NCI-H82 treated with DMSO at 0.1 percent for 48 hours (cell line): Measurements from ENCODE around the gene MORN1.

Experiments used
- DNase-seq: peaks from one replicate; lab custom pipeline; 2025; ENCODE audit not compliant: unreplicated experiment; lab: John Stamatoyannopoulos, UW

MORN1 gene

DNA sequence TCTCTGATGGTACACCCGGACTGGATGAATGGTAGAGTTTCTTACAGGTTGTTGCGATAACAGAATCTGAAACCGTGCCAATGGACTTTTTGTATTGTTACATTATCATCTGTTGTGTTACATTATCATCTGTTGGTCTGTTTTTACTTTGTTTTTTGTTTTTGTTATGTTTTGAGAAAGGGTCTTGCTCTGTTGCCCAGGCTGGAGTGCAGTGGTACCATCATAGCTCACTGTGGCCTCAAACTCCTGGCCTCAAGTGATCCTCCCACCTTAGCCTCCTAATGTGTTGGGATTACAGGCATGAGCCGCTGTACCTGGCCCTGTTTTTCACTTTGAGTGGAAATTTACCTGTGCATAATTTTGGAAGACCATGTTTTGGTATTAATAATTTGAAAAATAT, 31.2 kb upstream of the MORN1 start:
- no peak for DNase-seq

DNA sequence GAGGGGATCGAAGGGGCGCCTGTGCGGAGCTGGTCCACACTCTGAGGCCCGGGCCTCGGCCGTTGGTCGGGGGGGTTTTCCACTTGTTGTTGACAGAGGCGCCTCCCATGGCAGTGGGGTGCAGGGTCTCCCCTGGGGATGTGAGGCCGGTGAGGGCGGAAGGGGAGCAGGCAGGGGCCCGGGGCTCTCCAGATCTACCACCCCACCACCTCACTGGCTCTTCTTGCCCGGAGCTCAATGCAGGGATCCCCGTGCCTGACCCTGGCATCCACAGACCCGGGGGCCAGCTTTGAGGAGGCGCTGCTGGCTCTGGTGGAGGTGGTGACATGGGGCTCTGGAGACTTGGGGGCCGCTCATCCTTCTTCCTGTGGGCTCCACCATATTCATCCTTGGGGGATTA, 28.1 kb upstream of the MORN1 start:
- DNase-seq: no peak

GRCh38 chr1:2418791-2419320, 27.5 kb upstream of the MORN1 start:
- DNase-seq: no peak

DNA sequence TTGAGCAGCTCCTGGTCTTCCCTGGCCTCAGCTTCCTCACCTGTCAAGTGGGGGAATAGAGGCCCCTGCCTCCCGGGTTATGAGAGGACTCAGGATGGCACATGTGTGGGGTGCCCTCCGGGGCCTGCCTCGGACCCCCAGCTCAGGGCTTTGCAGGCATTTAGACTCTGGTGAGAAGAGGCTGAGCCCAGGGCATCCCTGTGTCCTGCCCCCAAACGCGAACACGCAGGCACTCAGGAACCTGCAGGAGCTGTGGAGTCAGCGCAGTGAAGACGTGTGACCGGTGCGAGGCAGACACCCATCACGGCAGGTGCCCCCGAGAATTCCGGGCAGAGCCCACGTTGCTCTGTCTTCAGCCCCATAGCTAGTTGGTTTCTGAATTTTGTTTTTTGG, 26.5 kb upstream of the MORN1 start:
- DNase-seq: no peak

- no peak for DNase-seq
These were observed 25.9 kb upstream of the MORN1 start for GRCh38 chr1:2417083-2417832.

GRCh38 chr1:2416403-2416802, 25.0 kb upstream of the MORN1 start:
- DNase-seq: no peak

DNA sequence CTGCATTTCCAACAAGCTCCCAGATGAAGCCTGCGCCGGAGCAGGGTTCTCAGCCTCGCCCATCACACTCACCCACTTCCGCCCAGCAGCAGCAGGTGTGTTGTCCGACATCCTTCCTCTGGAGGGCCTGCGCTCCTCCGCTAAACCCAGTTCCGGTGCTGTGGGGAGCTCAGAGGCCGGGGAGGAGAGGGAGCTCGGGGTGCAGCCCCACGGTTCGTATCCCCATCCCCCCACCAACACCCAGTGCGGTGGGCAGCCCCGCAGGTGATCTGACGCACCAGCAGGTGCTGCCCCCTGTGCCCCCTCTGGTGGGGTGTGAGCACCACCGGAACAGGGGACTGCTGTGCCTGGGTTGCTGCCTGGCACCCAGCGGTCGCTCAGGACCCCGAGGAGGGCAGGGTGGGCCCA, 24.5 kb upstream of the MORN1 start:
- DNase-seq: no peak

DNA sequence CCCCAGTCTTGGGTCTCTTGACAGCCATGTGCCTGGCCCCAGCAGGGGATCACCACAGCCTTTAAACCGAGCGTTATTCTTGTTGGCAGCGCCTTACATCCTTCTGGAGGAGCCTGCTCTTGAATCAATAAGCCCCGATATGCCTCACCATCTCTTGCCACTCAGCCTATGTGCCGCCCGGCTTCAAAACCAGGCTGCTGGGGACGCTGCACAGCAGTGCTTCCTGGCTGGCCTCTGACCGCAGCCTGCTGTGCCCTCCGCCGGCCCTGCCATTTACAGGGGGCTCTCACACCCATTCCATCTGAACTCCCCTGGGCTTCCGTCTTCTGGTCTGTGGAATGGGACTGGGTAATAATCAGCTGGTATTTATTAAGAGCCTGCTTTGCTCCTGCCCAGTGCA, 24.0 kb upstream of the MORN1 start:
- DNase-seq: no peak

- peak; percentile 54 for DNase-seq
These were observed 23.1 kb upstream of the MORN1 start for GRCh38 chr1:2414297-2414958.

GRCh38 chr1:2413495-2414296, 22.3 kb upstream of the MORN1 start:
- peak; percentile 28 for DNase-seq

- DNase-seq: no peak
These were observed 21.6 kb upstream of the MORN1 start for GRCh38 chr1:2412773-2413494.

DNA sequence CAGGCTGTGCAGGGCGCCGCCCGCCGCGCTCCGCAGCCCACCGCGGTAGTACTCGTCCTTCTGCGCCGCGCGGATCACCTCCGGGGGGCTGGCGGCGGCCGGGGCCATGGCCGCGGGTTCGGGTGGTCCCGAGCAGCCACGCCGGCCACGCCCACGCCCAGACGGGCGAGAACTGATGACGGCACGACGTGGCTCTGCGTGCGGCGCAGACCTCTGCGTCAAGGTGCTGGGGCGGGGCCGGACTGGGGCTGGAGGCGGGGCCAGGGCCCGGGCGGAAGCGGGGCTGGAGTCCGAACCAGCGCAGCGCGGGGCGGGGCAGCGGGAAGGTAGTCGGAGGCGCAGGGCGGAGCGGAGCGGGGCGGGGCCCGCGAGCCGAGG, 21.0 kb upstream of the MORN1 start, which contains the start of gene PEX10:
Gene PEX10, minus strand, starts transcription at position 170 of the 378 bp plus-strand sequence. Its CDS starts 62 bp downstream, at position 108.
- DNase-seq: peak; percentile 94

GRCh38 chr1:2411801-2412394, 20.5 kb upstream of the MORN1 start:
- DNase-seq: no peak

DNA sequence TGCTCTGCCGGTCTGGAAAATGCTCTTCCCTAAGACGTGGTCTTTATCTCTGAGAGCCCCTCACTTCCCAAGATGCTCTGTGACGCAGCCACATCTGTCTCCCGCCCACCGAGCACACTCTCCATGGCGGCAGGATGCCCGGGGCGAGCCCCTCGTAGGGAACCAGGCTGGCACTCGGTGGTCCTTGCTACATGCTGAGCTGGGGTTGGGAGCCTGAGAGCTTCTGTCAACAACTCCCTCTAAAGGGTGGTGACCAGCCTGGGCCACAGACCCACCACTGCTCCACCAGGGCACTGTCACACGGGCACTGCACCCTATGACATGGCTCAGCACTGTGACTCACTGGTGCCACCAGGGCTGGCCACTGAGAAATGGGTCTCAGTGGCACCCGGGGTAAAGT, 18.4 kb upstream of the MORN1 start:
- DNase-seq: no peak

GRCh38 chr1:2408859-2409276, 17.5 kb upstream of the MORN1 start:
- DNase-seq: no peak

DNA sequence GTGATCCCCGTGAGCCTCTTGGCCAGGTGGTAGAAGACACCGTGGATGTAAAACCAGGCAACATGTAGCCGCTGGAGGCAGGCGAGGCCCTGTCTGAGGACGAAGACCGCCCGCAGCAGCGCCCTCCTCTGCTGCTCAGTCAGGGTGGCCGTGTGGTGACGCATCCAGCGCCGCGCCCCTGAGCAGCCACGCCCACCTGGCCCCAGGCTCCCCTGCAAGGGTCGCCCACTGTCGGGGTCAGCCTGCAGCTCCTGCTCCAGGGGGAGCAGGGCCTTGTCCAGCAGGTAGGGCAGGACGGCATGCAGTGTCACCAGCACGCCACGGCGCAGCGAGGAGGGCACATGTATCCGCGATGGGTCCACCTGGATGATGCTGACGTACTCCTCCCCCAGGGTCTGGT, 17.1 kb upstream of the MORN1 start:
- no peak for DNase-seq

DNA sequence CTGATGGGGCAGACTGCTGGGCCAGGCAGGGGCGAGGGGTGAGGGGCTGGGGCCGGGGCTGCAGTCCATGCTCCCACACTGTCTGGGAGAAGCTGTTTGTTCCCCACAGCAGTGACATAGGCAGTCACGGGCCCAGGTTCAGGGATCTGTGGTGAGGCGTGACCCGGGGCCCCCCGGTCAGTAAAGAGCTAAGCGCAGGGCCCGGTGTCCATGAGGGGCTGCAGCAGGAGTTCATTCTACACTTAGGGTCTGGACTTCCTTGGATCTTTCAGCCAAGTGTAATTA, 16.6 kb upstream of the MORN1 start:
- no peak for DNase-seq

DNA sequence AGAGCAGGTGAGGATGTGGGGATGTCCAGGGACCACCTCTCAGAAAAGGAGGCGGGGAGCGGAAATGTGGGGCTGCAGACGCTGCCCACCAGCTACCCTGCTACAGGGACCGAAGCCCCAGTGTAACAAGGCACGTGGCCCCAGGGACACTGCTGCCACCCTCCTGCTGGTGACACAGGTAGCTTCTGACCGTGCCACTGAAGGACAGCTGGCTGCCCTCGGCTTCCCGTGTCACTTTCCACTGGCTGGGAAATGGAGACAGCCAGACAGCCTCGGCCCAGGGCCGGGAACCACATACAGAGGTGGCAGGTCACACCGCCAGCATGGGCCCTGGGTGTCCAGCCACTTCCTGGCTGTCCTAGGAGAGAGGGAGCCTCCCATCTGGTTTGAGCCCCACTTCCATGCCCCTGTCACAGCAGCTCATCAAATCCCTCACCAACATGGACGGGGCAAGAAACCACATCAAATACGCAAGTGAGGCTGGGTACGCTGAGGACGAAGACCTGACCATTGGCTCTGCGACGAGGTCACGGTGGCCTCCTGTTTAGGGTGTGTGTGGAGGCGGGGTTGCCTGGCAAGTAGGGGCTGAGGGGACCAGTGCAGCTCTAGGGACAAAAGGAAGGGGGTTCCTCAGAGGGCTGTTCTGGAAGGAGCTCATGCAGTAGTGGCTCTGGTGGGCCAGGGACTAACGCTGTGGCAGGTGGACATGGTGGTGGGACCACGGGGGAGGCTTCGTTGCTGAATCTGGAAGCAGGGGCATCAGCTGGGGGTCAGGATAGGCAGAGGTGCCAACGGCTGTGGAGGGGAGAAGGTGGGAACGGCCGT, 16.0 kb upstream of the MORN1 start:
- no peak for DNase-seq

GRCh38 chr1:2406451-2407041, 15.2 kb upstream of the MORN1 start:
- no peak for DNase-seq
